Vagina (tissue), 2 donors: ENCODE data around the gene ZNF287.

Source experiments
- CTCF ChIP-seq, 3 experiments: fragments of 450-650 bp in 2 of 3; fragments of 200-600 bp in 1 of 3; sonication (generic) in 1 of 3; IDR thresholded peaks; one replicate each; pipeline ENCODE4 v1.5.1; 2017 to 2019; ENCODE audit warnings: antibody characterized with exemption in 3 of 3, mild to moderate bottlenecking in 2 of 3, moderate library complexity in 2 of 3
- POLR2A ChIP-seq, 2 donors: fragments of 450-650 bp; IDR thresholded peaks; one replicate each; pipeline ENCODE4 v1.6.1; 2017; ENCODE audit warnings: antibody characterized with exemption in 2 of 2, mild to moderate bottlenecking in 2 of 2, moderate library complexity in 2 of 2
- POLR2AphosphoS5 ChIP-seq, 2 donors: sonication (generic); formaldehyde crosslinking; IDR thresholded peaks; one replicate each; pipeline ENCODE4 v1.9.0; 2017; ENCODE audit warnings: antibody characterized with exemption in 2 of 2, mild to moderate bottlenecking in 2 of 2, low read depth in 1 of 2; ENCODE audit not compliant: insufficient read depth in 1 of 2

GRCh38 chr17:16573466-16573865, 4.5 kb upstream of the ZNF287 start:
- TF ChIP-seq CTCF (IDR thresholded peaks at IDR 0.05) (no peak), POLR2A (IDR thresholded peaks at IDR 0.05) (no peak), POLR2AphosphoS5 (IDR thresholded peaks at IDR 0.05; ENCODE audit: insufficient read depth in 1 of 2, low read depth in 1 of 2) (no peak)
